Mesothelial cell of epicardium (in vitro differentiated cells): Measurements from ENCODE around the gene DOCK10. TPM values are rescaled to one million over a fixed set of nuclear protein-coding genes. Genes with fewer than 3 reads are reported as not detected.

ENCODE experiments used
- DNase-seq, 2 experiments: peaks; one replicate each; pipeline ENCODE4 v3.0.0; 2021; ENCODE audit warnings: low spot score in 2 of 2; ENCODE audit not compliant: unreplicated experiment in 2 of 2
- H3K27ac Mint-ChIP-seq: 2 replicates; pipeline ENCODE4 v1.8.0; 2021; ENCODE audit warnings: mixed read lengths
- H3K27me3 Mint-ChIP-seq: 2 replicates; pipeline ENCODE4 v1.8.0; 2021; ENCODE audit warnings: low read depth, mixed read lengths
- H3K36me3 Mint-ChIP-seq: 2 replicates; pipeline ENCODE4 v1.8.0; 2021; ENCODE audit warnings: mixed read lengths
- H3K4me1 Mint-ChIP-seq: 2 replicates; pipeline ENCODE4 v1.8.0; 2021; ENCODE audit warnings: mixed read lengths
- H3K4me3 Mint-ChIP-seq: 2 replicates; pipeline ENCODE4 v1.8.0; 2021; ENCODE audit warnings: mild to moderate bottlenecking, moderate library complexity, mixed read lengths
- H3K9me3 Mint-ChIP-seq: 2 replicates; pipeline ENCODE4 v1.8.0; 2021; ENCODE audit warnings: mixed read lengths
- CTCF ChIP-seq: fragments of 200-600 bp; sonication (generic); IDR thresholded peaks from one replicate; pipeline ENCODE4 v1.5.0; 2021; ENCODE audit warnings: antibody characterized with exemption; ENCODE audit not compliant: unreplicated experiment
- total RNA-seq: library from RNA; stranded (reverse); gene quantifications from 3 replicates; pipeline ENCODE4 v1.2.1, GENCODE V29; 2021

The DOCK10 gene
- total RNA-seq, 1 donor from 2014 or later, result 2.4 TPM

GRCh38 chr2:224835405-224835804 is 206.9 kb downstream of the DOCK10 start:
- H3K27ac Mint-ChIP-seq, result no peak overlapping the region
- TF ChIP-seq CTCF, result no peak
- peaks cover 5% of the 10 kb centered on the region for H3K9me3 Mint-ChIP-seq
- no peaks in the 10 kb centered on the region for H3K36me3 Mint-ChIP-seq
- H3K27me3 Mint-ChIP-seq, result peaks cover 8% of the 10 kb centered on the region
- H3K4me1 Mint-ChIP-seq, result no peaks in the 10 kb centered on the region
- H3K4me3 Mint-ChIP-seq, result no peak overlapping the region
- no peak for DNase-seq

DNA sequence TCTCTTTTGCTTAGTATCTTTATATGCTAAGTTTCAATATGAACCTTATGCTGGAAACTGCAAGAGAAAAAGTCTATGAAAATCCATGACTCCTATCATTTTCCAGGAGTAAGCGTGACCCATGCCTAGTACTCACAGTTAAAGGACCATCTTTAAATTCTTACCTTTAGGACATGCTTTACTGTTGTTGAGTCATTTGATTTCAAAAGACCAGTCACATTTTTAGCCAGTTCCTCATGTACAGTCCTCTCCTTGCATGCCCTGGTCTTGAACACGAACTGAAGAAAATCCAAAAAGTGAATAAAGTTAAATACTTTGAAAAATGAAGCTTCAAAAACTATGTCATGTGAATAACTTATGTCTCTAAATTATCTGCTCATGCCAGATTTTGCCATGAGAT is 208.3 kb downstream of the DOCK10 start:
- Mint-ChIP-seq H3K9me3 (no peaks in the 10 kb centered on the region), H3K36me3 (no peaks in the 10 kb centered on the region), H3K4me3 (no peak overlapping the region), H3K4me1 (no peaks in the 10 kb centered on the region), H3K27me3 (peaks cover 5% of the 10 kb centered on the region), H3K27ac (no peak overlapping the region)
- no peak for DNase-seq
- TF ChIP-seq CTCF, result no peak

DNA sequence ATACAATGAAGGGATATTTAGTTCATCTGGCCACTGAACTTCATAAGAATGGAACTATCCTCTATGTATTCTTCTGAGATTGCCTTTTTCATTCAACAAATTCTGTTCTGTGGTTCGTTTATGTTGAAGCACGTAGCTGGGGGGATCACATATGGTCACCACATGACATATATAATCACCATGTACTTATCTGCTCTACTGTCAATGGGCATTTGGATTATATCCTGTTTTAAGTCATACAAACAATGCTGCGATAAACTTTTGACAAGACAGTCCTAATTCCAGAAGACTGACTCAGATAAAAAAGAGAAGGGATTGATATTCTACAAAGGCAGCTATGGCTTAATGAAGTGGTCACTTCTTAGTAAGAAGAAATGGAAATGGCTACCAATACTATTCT is 210.1 kb downstream of the DOCK10 start:
- H3K36me3 Mint-ChIP-seq, result no peaks in the 10 kb centered on the region
- TF ChIP-seq CTCF, result no peak
- H3K4me1 Mint-ChIP-seq, result no peaks in the 10 kb centered on the region
- H3K4me3 Mint-ChIP-seq, result no peak overlapping the region
- no peaks in the 10 kb centered on the region for H3K9me3 Mint-ChIP-seq
- no peak overlapping the region for H3K27ac Mint-ChIP-seq
- H3K27me3 Mint-ChIP-seq, result peaks cover 5% of the 10 kb centered on the region
- no peak for DNase-seq

DNA sequence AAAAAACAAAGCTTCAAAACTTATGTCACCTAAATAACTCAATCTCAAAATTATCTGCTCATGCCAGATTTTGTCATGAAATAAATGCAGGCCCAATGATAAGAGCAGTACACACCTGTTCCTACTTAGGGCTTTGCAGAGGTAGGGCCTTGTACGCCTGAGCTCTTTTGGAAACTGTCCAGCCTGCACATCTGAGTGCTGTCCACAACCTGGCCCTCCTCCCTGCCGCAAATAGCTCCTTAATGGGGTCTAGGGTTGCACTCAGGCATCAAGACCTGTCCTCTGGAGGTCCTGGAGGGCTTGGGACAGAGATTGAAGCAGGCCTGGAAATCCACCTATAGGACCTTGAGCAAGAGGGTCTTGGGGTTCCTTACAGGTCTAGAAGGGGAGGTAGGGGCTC is 210.7 kb downstream of the DOCK10 start:
- no peaks in the 10 kb centered on the region for H3K9me3 Mint-ChIP-seq
- DNase-seq, result no peak
- no peak for TF ChIP-seq CTCF
- H3K27ac Mint-ChIP-seq, result no peak overlapping the region
- H3K27me3 Mint-ChIP-seq, result peaks cover 5% of the 10 kb centered on the region
- H3K36me3 Mint-ChIP-seq, result no peaks in the 10 kb centered on the region
- no peaks in the 10 kb centered on the region for H3K4me1 Mint-ChIP-seq
- no peak overlapping the region for H3K4me3 Mint-ChIP-seq

DNA sequence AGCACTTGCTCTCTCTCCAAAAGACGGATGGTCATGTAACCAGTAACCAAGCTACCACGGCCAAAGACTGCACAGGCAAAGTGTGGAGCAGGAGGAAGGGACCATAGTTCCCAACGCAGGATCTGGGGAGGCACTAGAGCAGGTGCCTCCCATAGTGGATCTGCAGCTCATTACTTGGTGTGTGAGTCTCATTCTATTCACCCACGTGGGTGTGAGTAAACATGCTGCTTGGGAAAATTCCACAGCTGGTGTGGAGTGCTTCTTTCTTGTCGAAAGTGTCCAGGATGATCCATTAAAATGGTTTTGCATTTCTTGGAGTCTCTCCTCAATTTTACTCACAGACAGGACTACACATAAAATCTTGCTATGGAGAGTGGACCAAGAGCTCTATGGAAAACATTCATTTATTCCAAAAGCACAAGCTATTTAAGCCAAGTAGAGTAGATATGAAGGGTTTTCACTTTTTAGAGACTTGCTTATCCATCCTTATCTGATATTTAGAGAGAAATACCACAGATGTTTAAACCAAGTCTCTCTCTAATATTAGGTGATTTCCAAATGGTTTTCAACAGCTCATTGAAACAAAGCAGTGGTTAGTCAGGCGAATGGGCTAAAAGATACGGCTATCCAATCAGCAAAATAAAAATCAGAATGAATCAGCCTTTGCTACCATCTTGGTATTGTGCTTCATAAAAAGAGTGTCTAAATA is 221.8 kb downstream of the DOCK10 start:
- H3K4me3 Mint-ChIP-seq, result no peak overlapping the region
- H3K9me3 Mint-ChIP-seq, result peaks cover 1% of the 10 kb centered on the region
- no peaks in the 10 kb centered on the region for H3K27me3 Mint-ChIP-seq
- no peaks in the 10 kb centered on the region for H3K36me3 Mint-ChIP-seq
- H3K27ac Mint-ChIP-seq, result no peak overlapping the region
- DNase-seq, result no peak
- TF ChIP-seq CTCF, result no peak
- H3K4me1 Mint-ChIP-seq, result peaks cover 11% of the 10 kb centered on the region
